HG02642 (cell line): ENCODE results near the gene SFI1.
"Not testable (repeated sequence)": the region's sequence is repeated elsewhere in the genome, so short reads cannot be mapped to it uniquely, and the experiment has no call there.

ENCODE experiments used
- ATAC-seq: cut with Tn5 transposase; IDR thresholded peaks from one replicate; pipeline ENCODE4 v1.9.1; 2021; ENCODE audit warnings: mild to moderate bottlenecking; ENCODE audit not compliant: unreplicated experiment, poor library complexity

The SFI1 gene

GRCh38 chr22:31659246-31659645 is 162.9 kb downstream of the SFI1 start:
- ATAC-seq: no peak

GRCh38 chr22:31660860-31661341 is 164.6 kb downstream of the SFI1 start:
- ATAC-seq: not testable (repeated sequence)

GRCh38 chr22:31661851-31662667 is 165.7 kb downstream of the SFI1 start, which contains the start of gene PISD:
TSS of gene PISD (minus strand) at chr22:31662215. CDS start at chr22:31662208, 7 bp downstream.
- peak; percentile 88 for ATAC-seq

GRCh38 chr22:31662668-31663037 is 166.3 kb downstream of the SFI1 start:
- ATAC-seq: no peak
